Loucy (cell line): ENCODE measurements around the gene GPRC5C.
"Not testable (repeated sequence)": the region's sequence is repeated elsewhere in the genome, so short reads cannot be mapped to it uniquely, and the experiment has no call there.

ENCODE experiments used
- CTCF ChIP-seq: fragments of 200-600 bp; sonication (generic); conservative IDR thresholded peaks from 2 replicates; pipeline ENCODE4 v1.5.1; 2014; ENCODE audit warnings: mild to moderate bottlenecking, antibody characterized with exemption, low read length
- EZH2phosphoT487 ChIP-seq: fragments of 200-600 bp; IDR thresholded peaks from 2 replicates; pipeline ENCODE4 v1.6.1; 2018; ENCODE audit warnings: antibody characterized with exemption, mild to moderate bottlenecking, moderate library complexity, borderline replicate concordance

- not testable (repeated sequence) for TF ChIP-seq CTCF, EZH2phosphoT487
Observed at GRCh38 chr17:74405311-74405710, 26.6 kb upstream of the GPRC5C start.
